SJSA1 (cell line): ENCODE measurements around the gene PHTF1. TPM values are rescaled to one million over a fixed set of nuclear protein-coding genes. Genes with fewer than 3 reads are reported as not detected.
"Not testable (repeated sequence)": the region's sequence is repeated elsewhere in the genome, so short reads cannot be mapped to it uniquely, and the experiment has no call there.

Experiments
- DNase-seq, 2 experiments: peaks; one replicate each; pipeline ENCODE4 v3.0.0-alpha.2; 2015 to 2020; ENCODE audit warnings: low spot score in 2 of 2, low read depth in 1 of 2
- H3K27ac ChIP-seq: fragments of 250-450 bp; sonication (Bioruptor Pico); 2 replicates; pipeline ENCODE4 v1.5.1; 2020; ENCODE audit warnings: mild to moderate bottlenecking, moderate library complexity
- H3K27me3 ChIP-seq: fragments of 250-450 bp; sonication (Bioruptor Pico); replicated peaks from 2 replicates; pipeline ENCODE4 v1.5.1; 2020; ENCODE audit warnings: mild to moderate bottlenecking, moderate library complexity
- H3K36me3 ChIP-seq: fragments of 250-450 bp; sonication (Bioruptor Pico); 2 replicates; pipeline ENCODE4 v1.5.1; 2020; ENCODE audit warnings: mild to moderate bottlenecking
- H3K4me1 ChIP-seq: fragments of 250-450 bp; sonication (Bioruptor Pico); replicated peaks from 2 replicates; pipeline ENCODE4 v1.6.1; 2021; ENCODE audit warnings: mild to moderate bottlenecking
- H3K4me3 ChIP-seq: fragments of 250-450 bp; sonication (Bioruptor Pico); 2 replicates; pipeline ENCODE4 v1.5.1; 2020; ENCODE audit warnings: mild to moderate bottlenecking
- H3K9me3 ChIP-seq: fragments of 250-450 bp; sonication (Bioruptor Pico); replicated peaks from 2 replicates; pipeline ENCODE4 v1.5.1; 2020; ENCODE audit warnings: mild to moderate bottlenecking
- total RNA-seq: library from RNA; depleted of rRNA; stranded (reverse); fragments of >200 nt; shearing (Covaris generic); gene quantifications from 2 replicates; pipeline ENCODE4 v1.2.3, GENCODE V29; 2014

The PHTF1 gene
- total RNA-seq, 1 experiment from 2014 or later, result 38.3 TPM

- Histone ChIP-seq H3K36me3 (peaks cover 46% of the 10 kb centered on the region), H3K27me3 (no peaks in the 10 kb centered on the region), H3K4me1 (no peaks in the 10 kb centered on the region), H3K27ac (no peak overlapping the region), H3K4me3 (no peak overlapping the region), H3K9me3 (no peaks in the 10 kb centered on the region)
- DNase-seq, result no peak
Observed at GRCh38 chr1:113734357-113735055, 24.8 kb downstream of the PHTF1 start.

- no peak overlapping the region for H3K27ac ChIP-seq
Observed at GRCh38 chr1:113732802-113733201, 26.5 kb downstream of the PHTF1 start.

GRCh38 chr1:113721010-113721409, 38.3 kb downstream of the PHTF1 start:
- no peak for DNase-seq

More at GRCh38 chr1:113732802-113733201, 26.5 kb downstream of the PHTF1 start:
- Histone ChIP-seq H3K27me3 (no peaks in the 10 kb centered on the region), H3K4me1 (no peaks in the 10 kb centered on the region), H3K4me3 (no peak overlapping the region), H3K36me3 (peaks cover 43% of the 10 kb centered on the region), H3K9me3 (no peaks in the 10 kb centered on the region)
- no peak for DNase-seq

GRCh38 chr1:113718621-113719020, 40.7 kb downstream of the PHTF1 start:
- H3K4me3 ChIP-seq, H3K27ac ChIP-seq, H3K9me3 ChIP-seq, H3K4me1 ChIP-seq, DNase-seq, H3K27me3 ChIP-seq: not testable (repeated sequence)
- peaks cover 66% of the 10 kb centered on the region for H3K36me3 ChIP-seq

More at GRCh38 chr1:113721010-113721409, 38.3 kb downstream of the PHTF1 start:
- peaks cover 69% of the 10 kb centered on the region for H3K36me3 ChIP-seq
- no peak overlapping the region for H3K27ac ChIP-seq
- no peaks in the 10 kb centered on the region for H3K4me1 ChIP-seq
- H3K27me3 ChIP-seq, result no peaks in the 10 kb centered on the region
- no peak overlapping the region for H3K4me3 ChIP-seq
- H3K9me3 ChIP-seq, result no peaks in the 10 kb centered on the region

- not testable (repeated sequence) for DNase-seq, H3K27me3 ChIP-seq, H3K4me1 ChIP-seq, H3K27ac ChIP-seq, H3K4me3 ChIP-seq, H3K9me3 ChIP-seq
- H3K36me3 ChIP-seq, result peaks cover 61% of the 10 kb centered on the region
Observed at GRCh38 chr1:113717506-113717905, 41.8 kb downstream of the PHTF1 start.

GRCh38 chr1:113714606-113715269, 44.5 kb downstream of the PHTF1 start:
- Histone ChIP-seq H3K4me3 (no peak overlapping the region), H3K27ac (no peak overlapping the region), H3K9me3 (no peaks in the 10 kb centered on the region), H3K36me3 (peaks cover 55% of the 10 kb centered on the region), H3K27me3 (no peaks in the 10 kb centered on the region), H3K4me1 (no peaks in the 10 kb centered on the region)
- DNase-seq, result peak in 1 of 2 experiments; percentile 8

GRCh38 chr1:113701429-113701828, 57.9 kb downstream of the PHTF1 start:
- no peak overlapping the region for H3K4me3 ChIP-seq
- no peaks in the 10 kb centered on the region for H3K27me3 ChIP-seq
- DNase-seq, result no peak
- H3K36me3 ChIP-seq, result peaks cover 37% of the 10 kb centered on the region
- no peak overlapping the region for H3K27ac ChIP-seq
- 0 out of 2 replicates have a peak, but pooled peaks cover 3% of the 10 kb centered on the region for H3K9me3 ChIP-seq
- no peaks in the 10 kb centered on the region for H3K4me1 ChIP-seq

GRCh38 chr1:113694910-113695309, 64.4 kb downstream of the PHTF1 start:
- no peak overlapping the region for H3K27ac ChIP-seq
- H3K4me1 ChIP-seq, result no peaks in the 10 kb centered on the region
- H3K9me3 ChIP-seq, result peaks cover 10% of the 10 kb centered on the region; the same call in 1 of the 2 replicates
- DNase-seq, result no peak
- H3K27me3 ChIP-seq, result no peaks in the 10 kb centered on the region
- no peak overlapping the region for H3K4me3 ChIP-seq
- H3K36me3 ChIP-seq, result peaks cover 44% of the 10 kb centered on the region

- Histone ChIP-seq H3K36me3 (peaks cover 32% of the 10 kb centered on the region), H3K4me3 (no peak overlapping the region), H3K27ac (no peak overlapping the region), H3K9me3 (peaks cover 10% of the 10 kb centered on the region; the same call in 1 of the 2 replicates), H3K27me3 (no peaks in the 10 kb centered on the region), H3K4me1 (no peaks in the 10 kb centered on the region)
- DNase-seq, result no peak
Observed at GRCh38 chr1:113692824-113693431, 66.4 kb downstream of the PHTF1 start.

- Histone ChIP-seq H3K4me3 (no peak overlapping the region), H3K4me1 (no peaks in the 10 kb centered on the region), H3K36me3 (peaks cover 28% of the 10 kb centered on the region), H3K27me3 (no peaks in the 10 kb centered on the region), H3K27ac (no peak overlapping the region), H3K9me3 (peaks cover 10% of the 10 kb centered on the region; the same call in 1 of the 2 replicates)
- no peak for DNase-seq
Observed at GRCh38 chr1:113692342-113692741, 66.9 kb downstream of the PHTF1 start.

GRCh38 chr1:113691184-113691583, 68.1 kb downstream of the PHTF1 start:
- Histone ChIP-seq H3K4me1 (no peaks in the 10 kb centered on the region), H3K4me3 (no peak overlapping the region), H3K9me3 (peaks cover 7% of the 10 kb centered on the region; the same call in 1 of the 2 replicates), H3K27me3 (no peaks in the 10 kb centered on the region), H3K27ac (no peak overlapping the region), H3K36me3 (peaks cover 22% of the 10 kb centered on the region)
- DNase-seq, result no peak

- no peak for DNase-seq
- Histone ChIP-seq H3K36me3 (peaks cover 16% of the 10 kb centered on the region), H3K27ac (no peak overlapping the region)
Observed at GRCh38 chr1:113686891-113687618, 72.2 kb downstream of the PHTF1 start.

GRCh38 chr1:113684153-113684541, 75.1 kb downstream of the PHTF1 start:
- no peaks in the 10 kb centered on the region for H3K27me3 ChIP-seq
- DNase-seq, result no peak
- H3K9me3 ChIP-seq, result no peaks in the 10 kb centered on the region
- H3K4me1 ChIP-seq, result no peaks in the 10 kb centered on the region
- no peak overlapping the region for H3K4me3 ChIP-seq
- no peak overlapping the region for H3K27ac ChIP-seq
- H3K36me3 ChIP-seq, result peaks cover 14% of the 10 kb centered on the region

More at GRCh38 chr1:113686891-113687618, 72.2 kb downstream of the PHTF1 start:
- no peaks in the 10 kb centered on the region for H3K4me1 ChIP-seq
- H3K4me3 ChIP-seq, result no peak overlapping the region
- H3K9me3 ChIP-seq, result no peaks in the 10 kb centered on the region
- no peaks in the 10 kb centered on the region for H3K27me3 ChIP-seq
